BJ (cell line): ENCODE data around the gene FNDC3B. TPM values are rescaled to one million over a fixed set of nuclear protein-coding genes. Genes with fewer than 3 reads are reported as not detected.

ENCODE experiments used
- CTCF ChIA-PET: fragments of 350-600 bp; formaldehyde crosslinking; extraction: SDS; loops from one replicate; lab custom pipeline; 2021; ENCODE audit warnings: antibody characterized with exemption, inconsistent platforms; lab: Yijun Ruan, JAX
- POLR2A ChIA-PET: fragments of 300-600 bp; sonication (Branson Sonifier 250); formaldehyde crosslinking; extraction: SDS; loops from one replicate; lab custom pipeline; 2021; ENCODE audit warnings: antibody characterized with exemption; lab: Charles Lee
- DNase-seq: peaks from one replicate; pipeline ENCODE4 v3.0.0-alpha.2; 2011; ENCODE audit warnings: low read depth
- H3K27me3 ChIP-seq: 2 replicates; pipeline ENCODE4 v1.6.0; 2011; ENCODE audit warnings: low read length; ENCODE audit not compliant: control insufficient read depth, insufficient read depth
- H3K36me3 ChIP-seq: 2 replicates; pipeline ENCODE4 v1.5.1; 2011; ENCODE audit warnings: low read length; ENCODE audit not compliant: control insufficient read depth, insufficient read depth
- H3K4me3 ChIP-seq: 2 replicates; pipeline ENCODE4 v1.5.1; 2011; ENCODE audit warnings: low read depth, mild to moderate bottlenecking, control low read depth, low read length
- CTCF ChIP-seq: IDR thresholded peaks from 2 replicates; pipeline ENCODE4 v1.5.1; 2011; ENCODE audit warnings: low read depth, mild to moderate bottlenecking, control low read depth, inconsistent platforms, low read length, moderate library complexity; ENCODE audit not compliant: insufficient read depth
- polyA plus RNA-seq: library from polyadenylated mRNA; depleted of rRNA; stranded (reverse); fragments of >200 nt; gene quantifications from 2 replicates; pipeline ENCODE4 v1.2.3, GENCODE V29; 2011

Gene FNDC3B
- polyA plus RNA-seq, 1 experiment, result 28.6 TPM

- Histone ChIP-seq H3K36me3 (peaks cover 18% of the 10 kb centered on the region), H3K4me3 (no peak overlapping the region), H3K27me3 (no peaks in the 10 kb centered on the region)
- DNase-seq, result no peak
- no peak for TF ChIP-seq CTCF
- POLR2A ChIA-PET, result no interaction called here
- CTCF ChIA-PET, result interaction anchor here (1.5 kb wide), 1 partner anchor 25 kb away, joined by 4 read pairs; no protein-coding TSS in a partner anchor
Measured at GRCh38 chr3:172307141-172307560, 267.8 kb downstream of the FNDC3B start.

- peaks cover 19% of the 10 kb centered on the region for H3K36me3 ChIP-seq
Measured at GRCh38 chr3:172309059-172309458, 269.7 kb downstream of the FNDC3B start.

GRCh38 chr3:172309741-172310427 lies 270.5 kb downstream of the FNDC3B start:
- CTCF ChIA-PET, result interaction anchor here (0.8 to 1.1 kb wide), 2 partner anchors 23 to 50 kb away, joined by 3 read pairs; no protein-coding TSS in a partner anchor
- H3K4me3 ChIP-seq, result no peak overlapping the region
- DNase-seq, result no peak
- peaks cover 19% of the 10 kb centered on the region for H3K36me3 ChIP-seq
- TF ChIP-seq CTCF, result no peak
- H3K27me3 ChIP-seq, result no peaks in the 10 kb centered on the region
- POLR2A ChIA-PET, result no interaction called here

More at GRCh38 chr3:172309059-172309458, 269.7 kb downstream of the FNDC3B start:
- no peak for TF ChIP-seq CTCF
- CTCF ChIA-PET, result no interaction called here
- POLR2A ChIA-PET, result no interaction called here
- DNase-seq, result no peak
- no peak overlapping the region for H3K4me3 ChIP-seq
- no peaks in the 10 kb centered on the region for H3K27me3 ChIP-seq

- no peak for DNase-seq
- Histone ChIP-seq H3K27me3 (no peaks in the 10 kb centered on the region), H3K36me3 (peaks cover 19% of the 10 kb centered on the region), H3K4me3 (no peak overlapping the region)
- ChIA-PET CTCF (interaction anchor here (0.8 to 1.1 kb wide), 2 partner anchors 22 to 50 kb away, joined by 3 read pairs; no protein-coding TSS in a partner anchor), POLR2A (no interaction called here)
- TF ChIP-seq CTCF, result no peak
Measured at GRCh38 chr3:172310428-172310760, 271.0 kb downstream of the FNDC3B start.

- Histone ChIP-seq H3K27me3 (no peaks in the 10 kb centered on the region), H3K36me3 (peaks cover 19% of the 10 kb centered on the region), H3K4me3 (no peak overlapping the region)
- no peak for TF ChIP-seq CTCF
- ChIA-PET POLR2A (no interaction called here), CTCF (no interaction called here)
- DNase-seq, result no peak
Measured at GRCh38 chr3:172311217-172311616, 271.8 kb downstream of the FNDC3B start.
